GM12872 (cell line): Measurements from ENCODE around the gene CENPU.

Experiments used
- CTCF ChIP-seq: IDR thresholded peaks from 3 replicates; pipeline ENCODE4 v1.5.1; 2011; ENCODE audit warnings: low read depth, mild to moderate bottlenecking, low read length, moderate library complexity; ENCODE audit not compliant: insufficient read depth

CENPU gene

GRCh38 chr4:184771416-184771815 is 37.5 kb upstream of the CENPU start:
- TF ChIP-seq CTCF, result no peak

GRCh38 chr4:184769141-184769765 is 35.4 kb upstream of the CENPU start:
- TF ChIP-seq CTCF, result no peak

GRCh38 chr4:184768296-184768695 is 34.4 kb upstream of the CENPU start:
- TF ChIP-seq CTCF, result no peak

GRCh38 chr4:184766446-184766845 is 32.5 kb upstream of the CENPU start:
- no peak for TF ChIP-seq CTCF

GRCh38 chr4:184765473-184766340 is 31.8 kb upstream of the CENPU start:
- no peak for TF ChIP-seq CTCF

- no peak for TF ChIP-seq CTCF
Measured at GRCh38 chr4:184764601-184765000, 30.7 kb upstream of the CENPU start.

- TF ChIP-seq CTCF, result no peak
Measured at GRCh38 chr4:184763150-184763780, 29.4 kb upstream of the CENPU start.
